GM03348 (cell line): Measurements from ENCODE around the gene CLRN3.
A peak's percentile ranks its signal among the peaks of the same experiment; 100 is the strongest.

Experiments used
- DNase-seq: peaks from one replicate; pipeline ENCODE4 v3.0.0; 2012; ENCODE audit warnings: low spot score

CLRN3 gene, protein sequence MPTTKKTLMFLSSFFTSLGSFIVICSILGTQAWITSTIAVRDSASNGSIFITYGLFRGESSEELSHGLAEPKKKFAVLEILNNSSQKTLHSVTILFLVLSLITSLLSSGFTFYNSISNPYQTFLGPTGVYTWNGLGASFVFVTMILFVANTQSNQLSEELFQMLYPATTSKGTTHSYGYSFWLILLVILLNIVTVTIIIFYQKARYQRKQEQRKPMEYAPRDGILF

DNA sequence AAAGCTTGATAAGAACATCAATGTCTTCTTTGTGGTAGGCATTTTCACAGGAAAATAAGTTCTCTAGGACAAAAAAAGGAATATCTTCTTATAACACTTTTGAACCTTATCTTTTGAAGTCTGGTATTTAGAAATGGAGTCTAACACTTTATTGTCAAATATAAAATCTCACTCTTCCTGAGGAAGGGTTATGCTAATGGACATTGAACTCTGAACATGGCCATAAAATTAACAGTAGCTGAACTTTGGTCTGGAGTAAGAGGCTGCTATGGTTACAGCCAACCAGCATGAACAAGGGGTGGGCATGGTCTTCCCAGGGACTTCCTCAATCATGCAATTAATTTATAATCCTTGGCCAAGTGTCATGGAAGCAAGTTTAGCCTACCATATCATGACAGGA lies at the start of gene CLRN3:
CLRN3 (minus strand) TSS at position 199 of the 400 bp plus-strand sequence; CDS start at position 42, 157 bp downstream.
- no peak for DNase-seq

GRCh38 chr10:127940866-127941640 lies 48.3 kb upstream of the CLRN3 start:
- no peak for DNase-seq

DNA sequence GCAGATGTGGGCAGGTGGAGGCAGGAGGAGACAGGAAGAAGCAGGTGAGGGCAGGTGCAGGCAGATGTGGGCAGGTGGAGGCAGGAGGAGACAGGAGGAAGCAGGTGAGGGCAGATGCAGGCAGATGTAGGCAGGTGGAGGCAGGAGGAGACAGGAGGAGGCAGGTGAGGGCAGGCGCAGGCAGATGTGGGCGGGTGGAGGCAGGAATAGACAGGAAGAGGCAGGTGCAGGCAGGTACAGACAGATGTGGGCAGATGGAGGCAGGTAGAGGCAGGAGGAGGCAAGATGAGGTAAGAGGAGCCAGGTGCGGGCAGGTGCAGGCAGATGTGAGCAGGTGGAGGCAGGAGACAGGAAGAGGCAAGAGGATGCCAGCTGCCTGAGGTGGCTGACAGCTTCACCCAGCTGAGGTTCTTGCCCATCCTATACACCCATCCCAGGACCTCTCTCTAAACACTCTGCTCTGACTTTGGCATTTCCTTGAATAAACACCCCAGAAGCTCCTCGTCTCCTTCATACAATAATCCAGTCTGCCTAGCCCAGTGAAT lies 47.1 kb upstream of the CLRN3 start:
- DNase-seq, result no peak

DNA sequence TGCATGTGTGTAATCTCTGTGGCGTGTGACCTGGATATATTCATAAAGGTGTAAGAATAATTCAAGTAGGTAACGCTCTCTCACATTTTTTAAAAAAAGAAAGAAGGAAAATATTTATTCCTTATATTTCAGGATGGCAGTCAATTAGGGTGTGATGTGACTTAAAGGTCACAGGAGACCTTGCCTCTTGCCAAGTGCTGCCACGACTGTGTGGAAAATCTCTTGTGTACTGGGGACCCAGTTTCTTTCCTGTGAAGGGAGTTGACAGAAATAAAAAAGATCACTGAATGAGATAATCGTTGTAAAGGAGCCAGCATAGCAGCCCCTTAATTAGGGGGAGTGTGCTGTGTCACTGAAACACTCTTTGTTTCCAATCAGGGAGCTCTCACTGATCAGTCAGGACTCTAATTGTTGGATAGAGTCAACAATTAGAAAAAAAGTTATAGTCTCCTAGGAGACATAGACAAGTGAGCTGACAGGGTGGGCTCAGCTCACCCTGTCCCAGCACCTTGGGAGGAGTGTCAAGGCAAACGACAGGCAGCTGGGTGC lies 45.2 kb upstream of the CLRN3 start:
- no peak for DNase-seq

- DNase-seq, result no peak
These were observed 44.3 kb upstream of the CLRN3 start for GRCh38 chr10:127937069-127937468.

DNA sequence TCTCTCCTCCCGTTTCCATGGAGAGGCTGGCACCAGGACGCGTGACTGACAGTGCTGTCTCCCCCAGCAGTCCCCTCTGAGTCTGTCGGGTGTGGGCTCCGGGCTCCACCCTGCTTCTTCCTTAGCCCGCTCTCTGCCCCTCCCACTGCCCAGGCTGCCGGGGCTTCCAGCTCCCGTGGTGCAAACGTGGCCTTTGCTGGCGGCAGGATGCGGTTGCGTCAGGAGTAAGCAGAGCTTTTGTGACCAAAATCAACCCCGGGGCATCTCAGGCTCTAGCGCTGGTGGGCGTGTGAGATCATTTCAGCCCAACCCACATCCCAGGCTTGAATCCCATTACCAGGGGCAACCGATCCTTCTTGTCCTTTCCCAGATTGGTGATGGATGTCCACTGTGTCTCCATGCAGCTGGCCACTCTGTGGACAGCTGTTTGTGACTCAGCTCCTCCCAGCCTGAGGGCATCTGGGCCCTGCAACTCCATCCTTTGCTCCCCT lies 42.4 kb upstream of the CLRN3 start:
- DNase-seq, result no peak

DNA sequence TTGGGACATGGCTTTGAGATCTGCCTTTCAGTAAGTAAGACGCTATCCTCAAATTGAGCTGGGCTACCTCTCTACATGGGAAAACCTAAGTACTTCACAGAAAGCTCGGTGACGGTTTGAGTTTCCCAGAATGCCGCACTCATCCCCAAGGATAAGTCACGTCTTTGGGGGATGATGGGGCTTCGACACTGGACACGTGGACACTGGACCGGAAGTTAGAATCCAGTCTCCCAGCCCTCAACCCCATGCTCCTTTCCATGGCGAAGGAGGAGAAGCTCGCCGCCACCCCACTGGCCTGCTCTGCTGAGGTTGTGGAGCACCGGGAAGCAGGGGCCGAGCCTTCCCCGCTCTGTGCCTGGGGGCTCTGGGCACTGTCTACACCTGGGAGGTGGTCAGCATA lies 41.6 kb upstream of the CLRN3 start:
- no peak for DNase-seq

DNA sequence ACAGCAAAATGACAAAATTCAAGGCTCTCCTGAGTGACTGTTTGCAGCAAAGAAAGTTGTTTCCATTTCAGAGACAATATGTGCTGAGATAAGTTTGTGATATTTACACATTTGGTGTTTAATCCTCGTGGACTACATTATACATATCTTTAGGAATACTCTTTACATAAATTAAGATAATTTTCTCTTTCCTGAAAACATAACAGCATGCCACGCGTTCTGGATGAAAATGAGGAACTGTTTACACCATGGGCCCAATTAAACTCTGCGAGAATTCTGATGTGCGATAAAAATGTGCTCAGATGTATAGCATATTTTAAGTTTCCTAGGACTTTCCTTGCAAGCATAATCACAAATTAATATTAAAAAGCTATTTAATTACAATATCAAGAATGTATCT lies 40.5 kb upstream of the CLRN3 start:
- DNase-seq, result no peak

GRCh38 chr10:127932521-127933270 lies 40.0 kb upstream of the CLRN3 start:
- no peak for DNase-seq

- no peak for DNase-seq
These were observed 35.5 kb upstream of the CLRN3 start for GRCh38 chr10:127928021-127928806.

- no peak for DNase-seq
These were observed 33.7 kb upstream of the CLRN3 start for GRCh38 chr10:127926455-127926854.

DNA sequence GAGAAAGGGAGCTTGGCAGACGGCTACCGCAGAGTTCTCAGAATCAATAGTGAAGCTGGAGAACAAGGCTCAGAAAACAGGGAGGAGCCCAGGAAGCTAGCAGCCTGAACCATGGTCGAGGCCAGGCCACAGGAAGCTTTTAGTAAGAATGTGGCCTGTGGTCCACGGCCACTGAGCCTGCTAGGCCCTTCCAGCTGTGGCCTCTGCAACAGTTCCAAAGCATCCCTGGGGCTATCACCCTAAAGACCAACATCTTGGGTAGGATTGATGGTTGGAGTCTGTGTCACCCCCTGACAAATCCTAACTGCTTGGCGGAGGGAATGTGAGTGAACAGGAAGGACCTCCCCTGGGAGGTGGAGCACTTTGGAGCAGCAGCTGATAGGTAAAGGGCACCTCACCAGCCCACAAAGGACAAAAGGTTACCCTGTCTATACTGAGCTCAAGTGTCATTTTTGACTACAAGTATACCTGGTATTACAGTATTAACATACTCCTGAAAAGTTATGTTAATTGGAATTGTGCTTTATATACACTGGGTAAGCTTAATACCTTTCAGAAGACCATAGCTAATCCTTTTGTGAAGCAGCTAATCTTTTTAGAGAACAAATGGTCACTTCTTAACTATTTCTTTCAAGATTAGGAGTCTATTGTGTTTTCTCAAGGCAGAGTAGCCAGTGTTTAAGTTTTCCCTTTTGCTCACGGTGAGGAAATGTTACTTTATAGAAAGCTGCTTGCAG lies 32.9 kb upstream of the CLRN3 start:
- DNase-seq, result no peak

DNA sequence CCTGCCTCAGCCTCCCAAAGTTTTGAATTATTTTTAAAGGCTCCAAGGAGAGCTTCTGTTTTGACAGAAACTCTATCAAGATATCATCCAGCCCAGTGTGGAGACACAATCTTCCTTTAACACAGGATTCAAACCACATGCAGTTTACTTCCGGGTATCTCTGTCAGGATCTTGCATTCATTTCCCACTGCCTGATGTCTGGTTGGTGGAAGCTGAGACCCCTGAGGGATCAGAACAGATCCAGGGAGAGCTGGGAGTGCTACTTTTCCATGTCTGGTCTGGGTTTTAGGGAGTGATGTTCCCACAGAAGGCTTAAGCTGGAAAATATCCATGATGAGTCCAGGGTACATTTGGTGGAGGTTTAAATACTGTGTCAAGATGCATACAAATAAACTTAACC lies 30.9 kb upstream of the CLRN3 start:
- no peak for DNase-seq

DNA sequence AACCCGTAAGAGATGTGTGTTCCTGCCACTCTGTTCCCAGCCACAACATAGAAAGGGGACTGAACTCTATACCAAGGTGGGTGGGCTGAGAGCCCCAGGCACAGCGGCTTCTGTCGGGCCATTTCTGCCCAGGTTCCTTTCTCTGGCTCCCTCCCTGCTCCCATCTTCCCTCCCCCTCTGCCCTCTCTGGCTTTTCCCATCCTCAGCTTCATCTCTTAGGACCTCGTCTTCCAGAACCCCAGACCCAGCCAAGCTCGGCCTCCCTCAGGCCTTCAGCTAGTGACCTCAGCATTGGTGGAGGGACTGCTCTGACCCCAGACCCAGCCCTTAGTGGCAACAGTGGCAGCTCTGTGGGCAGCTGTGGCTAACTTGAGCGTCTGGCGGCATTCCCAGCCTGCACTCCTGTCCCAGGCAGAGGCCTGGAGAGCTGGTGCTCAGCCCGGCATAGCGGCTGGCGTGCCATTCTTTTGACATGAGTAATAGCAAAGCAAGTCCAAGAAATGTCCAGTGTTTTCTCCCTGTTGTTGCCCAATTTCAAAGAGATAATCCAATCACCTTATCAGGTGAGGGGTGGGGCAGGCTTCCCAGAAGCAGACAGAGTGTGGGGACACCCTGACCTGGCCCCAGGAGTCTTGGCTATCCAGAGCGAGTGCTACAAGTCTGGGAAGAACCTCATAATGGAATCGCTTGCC lies 30.1 kb upstream of the CLRN3 start:
- DNase-seq, result peak; percentile 30

DNA sequence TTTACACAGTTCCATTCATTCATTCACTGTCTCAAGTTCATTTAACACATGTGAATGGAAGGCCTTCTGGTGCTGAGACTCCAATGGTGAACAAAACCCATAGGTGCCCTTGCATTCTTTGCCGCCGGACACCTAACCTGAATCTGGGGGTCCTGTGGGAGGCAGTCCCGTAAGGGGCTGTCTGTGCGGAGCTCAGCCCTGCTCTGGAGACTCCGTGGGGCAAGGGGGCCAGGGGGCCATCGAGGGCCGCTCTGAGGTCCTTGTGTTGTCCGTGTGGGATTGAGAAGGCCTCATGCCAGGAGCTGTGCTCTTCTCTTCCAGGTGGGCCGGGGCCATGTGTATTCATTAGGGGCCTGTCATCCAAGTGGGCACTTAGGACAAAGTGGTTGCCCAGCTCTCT lies 29.5 kb upstream of the CLRN3 start:
- DNase-seq, result no peak

- no peak for DNase-seq
These were observed 29.0 kb upstream of the CLRN3 start for GRCh38 chr10:127921753-127922145.

DNA sequence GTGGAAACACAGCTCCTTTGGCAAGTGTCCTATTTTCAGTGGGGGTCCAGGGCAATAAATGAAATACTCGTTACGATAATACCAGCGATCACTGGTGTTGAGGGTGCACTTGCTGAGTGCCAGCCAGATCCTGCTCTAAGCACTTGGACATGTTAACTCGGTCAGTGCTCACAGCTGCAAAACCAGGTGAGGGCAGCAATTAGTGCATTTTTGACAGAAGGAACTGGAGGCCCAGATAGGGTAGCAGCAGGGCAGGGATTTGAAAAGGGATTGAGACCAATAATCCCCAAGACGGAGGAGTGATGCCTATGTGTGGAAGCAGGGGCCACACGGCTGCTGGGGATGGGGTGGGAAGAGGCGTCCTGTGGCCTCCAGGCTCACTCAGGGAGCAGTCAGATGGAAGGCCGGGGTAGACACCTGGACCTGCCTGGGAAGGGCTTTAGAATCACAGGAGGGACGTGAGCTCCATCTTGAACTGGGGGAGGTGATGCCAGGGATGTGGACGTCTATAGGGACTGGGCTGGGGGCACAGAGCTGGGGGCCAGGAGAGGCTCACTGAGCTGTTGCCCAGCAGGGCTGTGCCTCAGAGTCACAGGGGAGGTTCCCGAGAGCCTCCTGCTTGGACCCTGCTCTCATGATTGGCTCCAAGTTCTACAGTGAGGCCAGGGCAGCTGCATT lies 28.5 kb upstream of the CLRN3 start:
- no peak for DNase-seq

DNA sequence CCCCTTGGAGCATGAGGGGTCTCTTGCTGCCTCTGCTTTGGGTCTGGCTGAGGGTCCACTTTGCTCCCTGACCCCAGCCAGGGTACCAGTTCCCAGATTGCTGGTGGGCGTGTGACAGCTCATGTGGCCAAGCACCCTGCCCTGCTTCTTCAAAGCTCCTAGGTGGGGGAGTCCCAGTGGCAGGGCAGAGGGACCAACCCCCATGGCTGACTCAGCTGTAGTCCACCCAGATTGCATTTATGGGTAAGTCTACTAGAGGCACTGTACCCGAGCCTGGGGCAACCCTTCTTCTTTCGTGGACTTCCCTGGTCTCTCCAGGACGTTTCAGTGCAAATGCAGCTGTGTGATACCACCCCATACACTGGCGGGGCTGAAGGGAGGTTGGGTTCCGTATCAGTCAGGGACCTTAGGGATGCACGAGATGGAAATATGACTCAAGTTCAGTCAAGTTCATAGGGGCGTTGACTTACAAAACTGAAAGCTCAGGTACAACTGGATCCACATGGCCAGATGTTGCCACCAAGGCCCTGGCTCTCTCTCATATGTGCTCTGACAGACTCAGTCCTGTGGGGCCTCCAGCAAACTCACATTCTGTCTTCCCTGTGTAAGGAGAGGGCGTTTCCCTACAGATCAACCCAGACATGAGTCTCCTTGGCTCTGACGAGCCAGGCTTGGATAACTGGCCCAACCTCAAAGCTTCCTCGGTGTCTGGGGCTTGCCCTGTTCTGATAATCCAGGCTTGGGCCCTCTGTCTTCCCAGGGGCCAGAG lies 27.7 kb upstream of the CLRN3 start:
- no peak for DNase-seq
